Activated T-helper 1 cell treated with Interleukin-2 at 50 U/mL for 16 hours (primary cell): ENCODE results near the gene ELK3.

Experiments
- DNase-seq: peaks from one replicate; pipeline ENCODE4 v3.0.0-alpha.2; 2020; ENCODE audit warnings: low read depth

The ELK3 gene

GRCh38 chr12:96193725-96194575 lies at the start of gene ELK3:
Gene ELK3 (plus strand): TSS chr12:96194375.
- peak; percentile 56 for DNase-seq

GRCh38 chr12:96146747-96147146 lies 47.4 kb upstream of the ELK3 start:
- DNase-seq: no peak

- DNase-seq: no peak
These were observed 43.7 kb upstream of the ELK3 start for GRCh38 chr12:96150442-96150841.

GRCh38 chr12:96152164-96152563 lies 42.0 kb upstream of the ELK3 start:
- no peak for DNase-seq

- no peak for DNase-seq
These were observed 40.9 kb upstream of the ELK3 start for GRCh38 chr12:96153131-96153725.

- no peak for DNase-seq
These were observed 39.0 kb upstream of the ELK3 start for GRCh38 chr12:96155181-96155580.

GRCh38 chr12:96155781-96156180 lies 38.4 kb upstream of the ELK3 start:
- no peak for DNase-seq

- no peak for DNase-seq
These were observed 38.0 kb upstream of the ELK3 start for GRCh38 chr12:96156211-96156610.

GRCh38 chr12:96157427-96157826 lies 36.7 kb upstream of the ELK3 start:
- DNase-seq: no peak

- no peak for DNase-seq
These were observed 29.0 kb upstream of the ELK3 start for GRCh38 chr12:96164951-96165811.

- no peak for DNase-seq
These were observed 27.4 kb upstream of the ELK3 start for GRCh38 chr12:96166765-96167164.

GRCh38 chr12:96167492-96167891 lies 26.7 kb upstream of the ELK3 start:
- no peak for DNase-seq

GRCh38 chr12:96170328-96170727 lies 23.8 kb upstream of the ELK3 start:
- DNase-seq: no peak

- no peak for DNase-seq
These were observed 23.4 kb upstream of the ELK3 start for GRCh38 chr12:96170762-96171161.

- DNase-seq: no peak
These were observed 22.3 kb upstream of the ELK3 start for GRCh38 chr12:96171905-96172304.

- no peak for DNase-seq
These were observed 21.2 kb upstream of the ELK3 start for GRCh38 chr12:96172981-96173380.

GRCh38 chr12:96176575-96176974 lies 17.6 kb upstream of the ELK3 start:
- DNase-seq: no peak

- no peak for DNase-seq
These were observed 17.2 kb upstream of the ELK3 start for GRCh38 chr12:96177013-96177412.

- no peak for DNase-seq
These were observed 10.3 kb upstream of the ELK3 start for GRCh38 chr12:96183734-96184370.

- DNase-seq: no peak
These were observed 8.3 kb upstream of the ELK3 start for GRCh38 chr12:96185914-96186313.

- DNase-seq: no peak
These were observed 7.4 kb upstream of the ELK3 start for GRCh38 chr12:96186607-96187301.

GRCh38 chr12:96187956-96188355 lies 6.2 kb upstream of the ELK3 start:
- DNase-seq: no peak
